A549 (cell line): ENCODE data around the gene CAT.

Experiments
- CEBPB ChIP-seq, 2 experiments: fragments of >200 bp in 1 of 2; sonication (Bioruptor Twin) in 1 of 2; formaldehyde crosslinking in 1 of 2; IDR thresholded peaks; 2 replicates each; pipeline ENCODE4 v1.6.1; 2012 to 2016
- HDAC2 ChIP-seq: fragments of 200-600 bp; sonication (generic); IDR thresholded peaks from 2 replicates; pipeline ENCODE4 v1.6.1; 2016
- POLR2A ChIP-seq: IDR thresholded peaks from 2 replicates; pipeline ENCODE4 v1.6.1; 2012; ENCODE audit warnings: mild to moderate bottlenecking, low read length
- RAD21 ChIP-seq, 2 experiments: fragments of >200 bp in 1 of 2; sonication (Bioruptor Twin) in 1 of 2; formaldehyde crosslinking in 1 of 2; IDR thresholded peaks in 1 of 2; conservative IDR thresholded peaks in 1 of 2; 2 replicates in 1 of 2; 3 replicates in 1 of 2; pipeline ENCODE4 v1.6.1; 2012 to 2018; ENCODE audit warnings: inconsistent platforms in 1 of 2
- RCOR1 ChIP-seq: fragments of 150-350 bp; IDR thresholded peaks from 2 replicates; pipeline ENCODE4 v1.6.1; 2014; ENCODE audit warnings: antibody characterized with exemption, low read length, low read depth
- TF ChIP-seq, protein P1 (sequence below): fragments of >200 bp; sonication (Bioruptor Twin); formaldehyde crosslinking; IDR thresholded peaks from 3 replicates; pipeline ENCODE4 v1.5.1; 2016

DNA sequence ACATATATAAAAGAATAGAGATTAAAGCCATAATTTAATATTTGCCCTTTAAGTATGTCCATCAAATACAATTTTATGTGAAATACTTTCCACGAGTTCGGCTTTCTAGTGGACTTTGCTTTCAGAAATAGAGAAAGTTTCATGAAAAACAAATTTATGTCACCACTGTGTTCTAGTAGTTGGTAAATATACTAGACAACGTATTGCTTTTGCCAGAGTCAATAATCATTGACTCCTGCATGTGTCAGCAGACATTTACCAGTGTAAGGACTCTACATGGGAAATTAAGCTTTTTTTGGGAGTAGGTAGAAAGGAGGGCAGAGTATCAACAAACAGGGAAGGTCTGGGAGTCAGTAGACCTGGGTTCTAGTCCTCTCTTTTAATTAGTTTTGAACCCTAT lies 32.3 kb upstream of the CAT start:
- TF ChIP-seq, protein P1, sequence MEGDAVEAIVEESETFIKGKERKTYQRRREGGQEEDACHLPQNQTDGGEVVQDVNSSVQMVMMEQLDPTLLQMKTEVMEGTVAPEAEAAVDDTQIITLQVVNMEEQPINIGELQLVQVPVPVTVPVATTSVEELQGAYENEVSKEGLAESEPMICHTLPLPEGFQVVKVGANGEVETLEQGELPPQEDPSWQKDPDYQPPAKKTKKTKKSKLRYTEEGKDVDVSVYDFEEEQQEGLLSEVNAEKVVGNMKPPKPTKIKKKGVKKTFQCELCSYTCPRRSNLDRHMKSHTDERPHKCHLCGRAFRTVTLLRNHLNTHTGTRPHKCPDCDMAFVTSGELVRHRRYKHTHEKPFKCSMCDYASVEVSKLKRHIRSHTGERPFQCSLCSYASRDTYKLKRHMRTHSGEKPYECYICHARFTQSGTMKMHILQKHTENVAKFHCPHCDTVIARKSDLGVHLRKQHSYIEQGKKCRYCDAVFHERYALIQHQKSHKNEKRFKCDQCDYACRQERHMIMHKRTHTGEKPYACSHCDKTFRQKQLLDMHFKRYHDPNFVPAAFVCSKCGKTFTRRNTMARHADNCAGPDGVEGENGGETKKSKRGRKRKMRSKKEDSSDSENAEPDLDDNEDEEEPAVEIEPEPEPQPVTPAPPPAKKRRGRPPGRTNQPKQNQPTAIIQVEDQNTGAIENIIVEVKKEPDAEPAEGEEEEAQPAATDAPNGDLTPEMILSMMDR, result no peak
- TF ChIP-seq RCOR1 (no peak), RAD21 (conservative IDR thresholded peaks at IDR 0.05 in 1 of 2, IDR thresholded peaks at IDR 0.05 in 1 of 2) (no peak), HDAC2 (no peak), CEBPB (IDR thresholded peaks at IDR 0.05) (no peak), POLR2A (no peak)
